K562 (cell line): ENCODE measurements around the gene PUS3. TPM values are rescaled to one million over a fixed set of nuclear protein-coding genes. Genes with fewer than 3 reads are reported as not detected.

Experiments used
- ADNP ChIP-seq: fragments of 200-800 bp; sonication (Bioruptor generic); IDR thresholded peaks from 2 replicates; pipeline ENCODE4 v1.6.1; 2016; ENCODE audit warnings: missing genetic modification characterization, missing compliant biosample characterization
- CBX3 ChIP-seq, 2 experiments: IDR thresholded peaks; 1 replicate in 1 of 2; 2 replicates in 1 of 2; pipeline ENCODE4 v1.6.1; 2012; ENCODE audit warnings: inconsistent platforms in 2 of 2, low read length in 2 of 2, borderline replicate concordance in 1 of 2, control low read depth in 1 of 2
- CREB1 ChIP-seq, 2 experiments: sonication (generic) in 1 of 2; formaldehyde crosslinking in 1 of 2; IDR thresholded peaks; 2 replicates each; pipeline versions ENCODE4 v1.6.1 to v1.8.0; 2012 to 2022; ENCODE audit warnings: inconsistent platforms in 1 of 2, mild to moderate bottlenecking in 1 of 2, missing genetic modification reagents in 1 of 2, moderate library complexity in 1 of 2
- CREM ChIP-seq: IDR thresholded peaks from 2 replicates; pipeline ENCODE4 v1.6.1; 2014; ENCODE audit warnings: antibody characterized with exemption, low read depth
- FOS ChIP-seq: IDR thresholded peaks from 3 replicates; pipeline ENCODE4 v1.6.1; 2011; ENCODE audit not compliant: insufficient read length; ENCODE audit errors: extremely low read depth
- GABPA ChIP-seq: fragments of 200-800 bp; sonication (Bioruptor generic); conservative IDR thresholded peaks from 2 replicates; pipeline ENCODE4 v1.6.1; 2016; ENCODE audit warnings: low read depth, missing genetic modification characterization, missing compliant biosample characterization
- KAT2B ChIP-seq: IDR thresholded peaks from one replicate; pipeline ENCODE4 v1.6.1; 2012; ENCODE audit warnings: low read depth, mild to moderate bottlenecking, control low read depth, inconsistent platforms, low read length, moderate library complexity
- MXI1 ChIP-seq: IDR thresholded peaks from 2 replicates; pipeline ENCODE4 v1.6.1; 2011; ENCODE audit warnings: low read depth, mild to moderate bottlenecking, improper control_type of control experiment, low read length
- NFE2 ChIP-seq: IDR thresholded peaks from 2 replicates; pipeline ENCODE4 v1.6.1; 2014; ENCODE audit warnings: antibody characterized with exemption, low read depth
- POLR2B ChIP-seq: fragments of 450-650 bp; IDR thresholded peaks from 2 replicates; pipeline ENCODE4 v1.6.1; 2018; ENCODE audit warnings: low read depth; ENCODE audit not compliant: partially characterized antibody
- PTRF ChIP-seq: fragments of 450-650 bp; IDR thresholded peaks from 2 replicates; pipeline ENCODE4 v1.6.1; 2016; ENCODE audit warnings: mild to moderate bottlenecking, missing genetic modification characterization, missing compliant biosample characterization
- SMAD4 ChIP-seq: fragments of 250-450 bp; sonication (Bioruptor Pico); conservative IDR thresholded peaks from 2 replicates; pipeline ENCODE4 v1.8.0; 2021; ENCODE audit warnings: inconsistent platforms, mild to moderate bottlenecking, moderate library complexity
- SNIP1 ChIP-seq: fragments of 450-650 bp; IDR thresholded peaks from 2 replicates; pipeline ENCODE4 v1.7.1; 2017; ENCODE audit warnings: low read depth, mild to moderate bottlenecking
- TCF3 ChIP-seq: sonication (generic); formaldehyde crosslinking; IDR thresholded peaks from 2 replicates; pipeline ENCODE4 v1.4.0; 2020; ENCODE audit warnings: mild to moderate bottlenecking, missing genetic modification reagents
- ZNF23 ChIP-seq: fragments of 250-450 bp; sonication (Bioruptor Pico); IDR thresholded peaks from 2 replicates; pipeline ENCODE4 v1.4.0; 2020; ENCODE audit warnings: mild to moderate bottlenecking
- ZNF316 ChIP-seq: fragments of 450-650 bp; IDR thresholded peaks from 2 replicates; pipeline ENCODE4 v1.6.1; 2016
- ZNF583 ChIP-seq: fragments of 250-450 bp; sonication (Bioruptor Pico); IDR thresholded peaks from 2 replicates; pipeline ENCODE4 v1.4.0; 2020
- ZNF764 ChIP-seq: fragments of 250-450 bp; sonication (Bioruptor Pico); IDR thresholded peaks from 2 replicates; pipeline ENCODE4 v1.4.0; 2020; ENCODE audit warnings: low read depth, mild to moderate bottlenecking, moderate library complexity
- ZZZ3 ChIP-seq: fragments of 450-650 bp; IDR thresholded peaks from 2 replicates; pipeline ENCODE4 v1.6.1; 2016; ENCODE audit warnings: antibody characterized with exemption, mild to moderate bottlenecking, moderate library complexity
- polyA plus RNA-seq, 8 experiments: library from polyadenylated mRNA; depleted of rRNA in 4 of 8; stranded (reverse) in 5 of 8; unstranded in 3 of 8; fragments of >200 nt; fragmentation: Nextera tagmentation in 2 of 8; fragmentation: Illumina TruSeq in 1 of 8; extraction: Ambion mirVana in 2 of 8; extraction: Trizol in 1 of 8; gene quantifications; 2 replicates each; pipeline versions ENCODE4 v1.2.1 to v1.2.3, GENCODE V29; 2011 to 2014; ENCODE audit warnings: inconsistent platforms in 1 of 8, missing spikeins in 1 of 8
- total RNA-seq, 7 experiments: library from RNA; depleted of rRNA in 6 of 7; stranded (reverse); fragments of >200 nt in 6 of 7; fragmentation: Illumina TruSeq in 2 of 7; extraction: Trizol in 2 of 7; gene quantifications; 2 replicates each; pipeline versions ENCODE4 v1.2.1 to v1.2.3, GENCODE V29; 2011 to 2021; ENCODE audit warnings: low replicate concordance in 1 of 7
- TF ChIP-seq, protein P1 (sequence below): fragments of 200-800 bp; sonication (Bioruptor generic); IDR thresholded peaks from 2 replicates; pipeline ENCODE4 v1.6.1; 2017; ENCODE audit warnings: missing genetic modification characterization, missing compliant biosample characterization
- TF ChIP-seq, protein P2 (sequence below): fragments of 450-650 bp; IDR thresholded peaks from 2 replicates; pipeline ENCODE4 v1.7.0; 2016; ENCODE audit warnings: borderline replicate concordance
- TF ChIP-seq, protein P3 (sequence below): sonication (generic); formaldehyde crosslinking; IDR thresholded peaks from 2 replicates; pipeline ENCODE4 v1.8.0; 2023; ENCODE audit warnings: mild to moderate bottlenecking, missing genetic modification reagents
- TF ChIP-seq, protein P4 (sequence below): sonication (generic); formaldehyde crosslinking; IDR thresholded peaks from 2 replicates; pipeline ENCODE4 v1.8.1; 2023; ENCODE audit warnings: mild to moderate bottlenecking, missing genetic modification reagents

The PUS3 gene
- total and polyA plus RNA-seq, 9 of the 15 experiments (the other 6 are each of a cell fraction or from before 2014, with no cell fraction given): 16.5 to 49.2 (median 35.9) TPM

DNA sequence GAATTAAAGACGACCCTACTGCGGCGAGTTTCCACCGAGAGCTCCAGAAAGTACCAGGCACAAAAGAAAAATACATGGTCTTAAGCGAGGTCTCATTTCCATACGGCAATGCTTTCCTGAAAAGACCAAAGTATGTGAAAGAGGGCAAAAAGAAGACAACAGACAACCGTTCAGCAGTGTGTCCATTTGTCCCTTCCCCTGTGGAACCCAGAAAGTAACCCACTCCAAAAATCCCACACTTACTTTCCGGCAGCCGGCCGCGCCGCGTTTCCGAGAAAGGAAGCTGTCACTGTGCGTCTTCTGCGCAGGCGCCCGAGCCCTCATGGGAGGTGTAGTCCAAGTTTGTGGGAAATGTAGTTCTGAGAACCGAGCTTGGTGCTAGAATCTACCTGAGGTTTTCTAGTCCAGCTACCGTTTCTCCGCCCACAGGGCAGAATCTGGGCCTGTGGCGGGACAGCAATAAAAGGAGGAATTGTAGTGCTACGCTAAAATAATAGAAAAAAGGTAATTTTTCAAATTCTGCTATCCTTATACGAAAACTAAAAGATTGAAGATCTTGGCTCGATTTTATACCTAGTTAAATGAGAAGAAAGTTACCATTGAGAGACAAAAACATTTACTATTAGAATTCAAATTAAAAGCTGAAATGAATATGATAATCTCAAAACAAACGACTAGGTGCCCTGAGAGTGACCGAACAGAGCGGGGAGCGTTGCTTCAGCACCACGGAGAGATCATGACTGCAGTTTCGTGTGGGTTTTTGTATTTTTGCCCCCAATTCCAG lies at the start of gene PUS3 (continued):
- peak in 1 of 2 experiments; percentile 61; a peak in 2 of 3 replicates for TF ChIP-seq CBX3 (IDR thresholded peaks at IDR 0.05; ENCODE audit: borderline replicate concordance in 1 of 2, low read length in 2 of 2)
- no peak for TF ChIP-seq PTRF (tag)
- TF ChIP-seq FOS: no peak
- peak; percentile 82 for TF ChIP-seq POLR2B
- TF ChIP-seq CREM: peak; percentile 92
- TF ChIP-seq CREB1 (IDR thresholded peaks at IDR 0.05): peak; percentile 78
- TF ChIP-seq CREB1 (CRISPR knock-in tag; IDR thresholded peaks at IDR 0.05): peak; percentile 42; the same call in 1 of the 2 replicates
- TF ChIP-seq, protein P1, sequence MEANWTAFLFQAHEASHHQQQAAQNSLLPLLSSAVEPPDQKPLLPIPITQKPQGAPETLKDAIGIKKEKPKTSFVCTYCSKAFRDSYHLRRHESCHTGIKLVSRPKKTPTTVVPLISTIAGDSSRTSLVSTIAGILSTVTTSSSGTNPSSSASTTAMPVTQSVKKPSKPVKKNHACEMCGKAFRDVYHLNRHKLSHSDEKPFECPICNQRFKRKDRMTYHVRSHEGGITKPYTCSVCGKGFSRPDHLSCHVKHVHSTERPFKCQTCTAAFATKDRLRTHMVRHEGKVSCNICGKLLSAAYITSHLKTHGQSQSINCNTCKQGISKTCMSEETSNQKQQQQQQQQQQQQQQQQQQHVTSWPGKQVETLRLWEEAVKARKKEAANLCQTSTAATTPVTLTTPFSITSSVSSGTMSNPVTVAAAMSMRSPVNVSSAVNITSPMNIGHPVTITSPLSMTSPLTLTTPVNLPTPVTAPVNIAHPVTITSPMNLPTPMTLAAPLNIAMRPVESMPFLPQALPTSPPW: 0 out of 2 replicates have a peak, but pooled peaks have one; percentile 2
- no peak for TF ChIP-seq SNIP1
- TF ChIP-seq SMAD4 (CRISPR knock-in tag): no peak
- TF ChIP-seq ZZZ3: no peak
- no peak for TF ChIP-seq KAT2B
- TF ChIP-seq NFE2: no peak
- no peak for TF ChIP-seq ZNF583
- TF ChIP-seq GABPA (tag): peak; percentile 87
- no peak for TF ChIP-seq ZNF764
- TF ChIP-seq ADNP: no peak
- TF ChIP-seq, protein P2, sequence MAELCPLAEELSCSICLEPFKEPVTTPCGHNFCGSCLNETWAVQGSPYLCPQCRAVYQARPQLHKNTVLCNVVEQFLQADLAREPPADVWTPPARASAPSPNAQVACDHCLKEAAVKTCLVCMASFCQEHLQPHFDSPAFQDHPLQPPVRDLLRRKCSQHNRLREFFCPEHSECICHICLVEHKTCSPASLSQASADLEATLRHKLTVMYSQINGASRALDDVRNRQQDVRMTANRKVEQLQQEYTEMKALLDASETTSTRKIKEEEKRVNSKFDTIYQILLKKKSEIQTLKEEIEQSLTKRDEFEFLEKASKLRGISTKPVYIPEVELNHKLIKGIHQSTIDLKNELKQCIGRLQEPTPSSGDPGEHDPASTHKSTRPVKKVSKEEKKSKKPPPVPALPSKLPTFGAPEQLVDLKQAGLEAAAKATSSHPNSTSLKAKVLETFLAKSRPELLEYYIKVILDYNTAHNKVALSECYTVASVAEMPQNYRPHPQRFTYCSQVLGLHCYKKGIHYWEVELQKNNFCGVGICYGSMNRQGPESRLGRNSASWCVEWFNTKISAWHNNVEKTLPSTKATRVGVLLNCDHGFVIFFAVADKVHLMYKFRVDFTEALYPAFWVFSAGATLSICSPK: no peak
- TF ChIP-seq ZNF23 (CRISPR knock-in tag): no peak
- TF ChIP-seq, protein P3, sequence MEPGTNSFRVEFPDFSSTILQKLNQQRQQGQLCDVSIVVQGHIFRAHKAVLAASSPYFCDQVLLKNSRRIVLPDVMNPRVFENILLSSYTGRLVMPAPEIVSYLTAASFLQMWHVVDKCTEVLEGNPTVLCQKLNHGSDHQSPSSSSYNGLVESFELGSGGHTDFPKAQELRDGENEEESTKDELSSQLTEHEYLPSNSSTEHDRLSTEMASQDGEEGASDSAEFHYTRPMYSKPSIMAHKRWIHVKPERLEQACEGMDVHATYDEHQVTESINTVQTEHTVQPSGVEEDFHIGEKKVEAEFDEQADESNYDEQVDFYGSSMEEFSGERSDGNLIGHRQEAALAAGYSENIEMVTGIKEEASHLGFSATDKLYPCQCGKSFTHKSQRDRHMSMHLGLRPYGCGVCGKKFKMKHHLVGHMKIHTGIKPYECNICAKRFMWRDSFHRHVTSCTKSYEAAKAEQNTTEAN (CRISPR knock-in tag): no peak
- TF ChIP-seq, protein P4, sequence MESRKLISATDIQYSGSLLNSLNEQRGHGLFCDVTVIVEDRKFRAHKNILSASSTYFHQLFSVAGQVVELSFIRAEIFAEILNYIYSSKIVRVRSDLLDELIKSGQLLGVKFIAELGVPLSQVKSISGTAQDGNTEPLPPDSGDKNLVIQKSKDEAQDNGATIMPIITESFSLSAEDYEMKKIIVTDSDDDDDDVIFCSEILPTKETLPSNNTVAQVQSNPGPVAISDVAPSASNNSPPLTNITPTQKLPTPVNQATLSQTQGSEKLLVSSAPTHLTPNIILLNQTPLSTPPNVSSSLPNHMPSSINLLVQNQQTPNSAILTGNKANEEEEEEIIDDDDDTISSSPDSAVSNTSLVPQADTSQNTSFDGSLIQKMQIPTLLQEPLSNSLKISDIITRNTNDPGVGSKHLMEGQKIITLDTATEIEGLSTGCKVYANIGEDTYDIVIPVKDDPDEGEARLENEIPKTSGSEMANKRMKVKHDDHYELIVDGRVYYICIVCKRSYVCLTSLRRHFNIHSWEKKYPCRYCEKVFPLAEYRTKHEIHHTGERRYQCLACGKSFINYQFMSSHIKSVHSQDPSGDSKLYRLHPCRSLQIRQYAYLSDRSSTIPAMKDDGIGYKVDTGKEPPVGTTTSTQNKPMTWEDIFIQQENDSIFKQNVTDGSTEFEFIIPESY (CRISPR knock-in tag): no peak
- no peak for TF ChIP-seq TCF3 (CRISPR knock-in tag)
- TF ChIP-seq ZNF316: no peak
- 0 out of 2 replicates have a peak, but pooled peaks have one; percentile 24 for TF ChIP-seq MXI1
